ENCODE results near the gene MOBP. TPM values are rescaled to one million over a fixed set of nuclear protein-coding genes. Genes with fewer than 3 reads are reported as not detected.

Gene MOBP
- total and polyA plus RNA-seq, 11 donors = 0.17 TPM; not detected in 10

DNA sequence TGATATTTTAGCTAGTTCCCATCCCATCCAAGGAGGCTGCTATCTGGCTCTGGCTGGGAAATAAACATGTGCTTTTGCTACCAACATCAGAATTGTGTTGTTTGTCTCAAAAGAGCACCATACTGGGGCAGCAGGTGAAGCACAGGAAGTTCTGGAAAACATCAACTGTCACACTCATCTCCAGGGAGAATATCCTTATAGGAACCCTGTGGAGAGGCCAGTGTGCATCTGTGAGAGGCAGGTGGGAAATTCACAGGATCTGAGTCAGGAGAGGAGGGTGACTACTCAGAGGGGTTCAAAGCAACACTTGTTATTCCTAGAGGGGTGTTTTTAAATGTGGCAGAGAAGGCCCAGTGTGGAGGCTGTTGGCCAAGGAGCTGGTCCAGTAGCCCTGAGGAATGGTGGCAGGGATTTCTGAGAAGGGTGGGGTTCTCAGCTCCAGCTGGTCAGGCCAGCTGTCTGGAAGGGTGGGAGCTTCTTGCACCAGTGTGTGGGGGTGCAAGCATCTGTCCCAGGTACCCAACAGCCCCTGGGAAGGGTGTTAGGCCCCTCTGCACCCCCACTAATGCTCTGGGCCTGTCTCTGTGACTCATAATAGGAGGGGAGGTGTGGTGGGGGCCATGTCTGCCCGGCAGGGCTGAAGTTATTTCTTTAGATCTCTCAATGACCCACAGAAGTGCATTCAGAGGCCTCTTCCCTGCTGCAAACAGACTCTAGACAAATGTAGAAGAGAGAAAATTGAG lies 32.3 kb upstream of the MOBP start:
- H3K27ac ChIP-seq = no peak overlapping the region
- 38 to 79% (median 66%) methylated on average over 1 of the region's 1 CpG for WGBS, 4 donors
- intact Hi-C loops (cut with DNase I) = loop anchor here in 1 of 10 donors (10.0 kb wide), 1 partner anchor 1480 kb away; no protein-coding TSS in a partner anchor
- no peaks in the 10 kb centered on the region for H3K36me3 ChIP-seq
- ATAC-seq (no peak), DNase-seq (no peak)
- H3K27me3 ChIP-seq = no peaks in the 10 kb centered on the region
- no peaks in the 10 kb centered on the region for H3K9me3 ChIP-seq
- TF ChIP-seq, protein P1, sequence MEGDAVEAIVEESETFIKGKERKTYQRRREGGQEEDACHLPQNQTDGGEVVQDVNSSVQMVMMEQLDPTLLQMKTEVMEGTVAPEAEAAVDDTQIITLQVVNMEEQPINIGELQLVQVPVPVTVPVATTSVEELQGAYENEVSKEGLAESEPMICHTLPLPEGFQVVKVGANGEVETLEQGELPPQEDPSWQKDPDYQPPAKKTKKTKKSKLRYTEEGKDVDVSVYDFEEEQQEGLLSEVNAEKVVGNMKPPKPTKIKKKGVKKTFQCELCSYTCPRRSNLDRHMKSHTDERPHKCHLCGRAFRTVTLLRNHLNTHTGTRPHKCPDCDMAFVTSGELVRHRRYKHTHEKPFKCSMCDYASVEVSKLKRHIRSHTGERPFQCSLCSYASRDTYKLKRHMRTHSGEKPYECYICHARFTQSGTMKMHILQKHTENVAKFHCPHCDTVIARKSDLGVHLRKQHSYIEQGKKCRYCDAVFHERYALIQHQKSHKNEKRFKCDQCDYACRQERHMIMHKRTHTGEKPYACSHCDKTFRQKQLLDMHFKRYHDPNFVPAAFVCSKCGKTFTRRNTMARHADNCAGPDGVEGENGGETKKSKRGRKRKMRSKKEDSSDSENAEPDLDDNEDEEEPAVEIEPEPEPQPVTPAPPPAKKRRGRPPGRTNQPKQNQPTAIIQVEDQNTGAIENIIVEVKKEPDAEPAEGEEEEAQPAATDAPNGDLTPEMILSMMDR (IDR thresholded peaks at IDR 0.05) = no peak
- no peak for TF ChIP-seq POLR2A (IDR thresholded peaks at IDR 0.05)
- no peak overlapping the region for H3K4me3 ChIP-seq
- peaks cover 0 to 11% (median 5%) of the 10 kb centered on the region in 12 donors for H3K4me1 ChIP-seq

DNA sequence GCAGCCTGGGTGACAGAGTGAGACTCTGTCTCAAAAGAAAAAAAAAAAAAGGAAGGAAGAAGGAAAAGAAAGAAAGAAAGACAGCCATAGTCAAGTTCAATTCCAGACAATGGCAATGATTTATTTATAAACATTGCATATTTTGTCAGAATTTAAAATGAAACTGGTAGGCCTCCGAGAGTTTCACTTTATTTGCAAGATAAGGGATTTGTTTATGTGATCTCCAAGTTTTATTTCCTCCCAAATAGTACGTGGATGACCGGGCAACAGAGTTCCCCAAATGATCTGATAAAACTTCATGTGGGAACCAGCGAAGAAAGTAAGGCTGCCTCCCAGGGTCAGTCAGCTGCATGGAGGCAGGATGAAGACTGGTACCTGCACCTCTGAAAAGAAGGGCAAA lies 28.6 kb upstream of the MOBP start:
- H3K4me3 ChIP-seq = no peak overlapping the region
- H3K9me3 ChIP-seq = no peaks in the 10 kb centered on the region
- H3K4me1 ChIP-seq = peaks cover 0 to 3% (median 0%) of the 10 kb centered on the region in 12 donors
- WGBS, 4 donors = 75 to 85% (median 79%) methylated on average over 4 of the region's 4 CpGs
- H3K36me3 ChIP-seq = no peaks in the 10 kb centered on the region
- DNase-seq (no peak), ATAC-seq (no peak)
- intact Hi-C loops (cut with DNase I) = loop anchor here in 1 of 10 donors (10.0 kb wide), 1 partner anchor 1476 kb away; no protein-coding TSS in a partner anchor
- no peak overlapping the region for H3K27ac ChIP-seq
- H3K27me3 ChIP-seq = no peaks in the 10 kb centered on the region
- TF ChIP-seq, protein P1 (IDR thresholded peaks at IDR 0.05) = no peak
- TF ChIP-seq POLR2A (IDR thresholded peaks at IDR 0.05) = no peak

DNA sequence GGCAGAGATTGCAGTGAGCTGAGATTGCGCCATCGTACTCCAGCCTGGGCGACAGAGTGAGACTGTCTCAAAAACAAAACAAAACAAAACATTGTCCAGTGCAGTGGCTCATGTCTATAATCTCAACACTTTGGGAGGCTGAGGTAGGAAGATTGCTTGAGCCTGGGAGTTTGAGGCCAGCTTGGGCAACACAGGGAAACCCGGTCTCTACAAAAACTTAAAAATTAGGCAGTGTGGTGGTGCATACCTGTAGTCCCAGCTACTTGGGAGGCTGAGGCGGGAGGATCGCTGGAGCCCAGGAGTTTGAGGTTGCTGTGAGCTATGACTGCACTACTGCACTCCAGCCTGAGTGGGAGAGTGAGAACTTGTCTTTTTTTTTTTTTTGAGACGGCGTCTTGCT lies 27.2 kb upstream of the MOBP start:
- no peaks in the 10 kb centered on the region for H3K4me1 ChIP-seq
- intact Hi-C loops (cut with DNase I) = loop anchor here in 2 of 10 donors (10.0 kb wide), 2 partner anchors 54 to 734 kb away; no protein-coding TSS in a partner anchor
- TF ChIP-seq, protein P1 (IDR thresholded peaks at IDR 0.05) = no peak
- TF ChIP-seq POLR2A (IDR thresholded peaks at IDR 0.05) = no peak
- no peak for DNase-seq
- no peak for ATAC-seq
- no peaks in the 10 kb centered on the region for H3K36me3 ChIP-seq
- no peak overlapping the region for H3K27ac ChIP-seq
- H3K4me3 ChIP-seq = no peak overlapping the region
- H3K9me3 ChIP-seq = no peaks in the 10 kb centered on the region
- WGBS, 4 donors = 84 to 94% (median 90%) methylated on average over 8 of the region's 8 CpGs
- no peaks in the 10 kb centered on the region for H3K27me3 ChIP-seq

DNA sequence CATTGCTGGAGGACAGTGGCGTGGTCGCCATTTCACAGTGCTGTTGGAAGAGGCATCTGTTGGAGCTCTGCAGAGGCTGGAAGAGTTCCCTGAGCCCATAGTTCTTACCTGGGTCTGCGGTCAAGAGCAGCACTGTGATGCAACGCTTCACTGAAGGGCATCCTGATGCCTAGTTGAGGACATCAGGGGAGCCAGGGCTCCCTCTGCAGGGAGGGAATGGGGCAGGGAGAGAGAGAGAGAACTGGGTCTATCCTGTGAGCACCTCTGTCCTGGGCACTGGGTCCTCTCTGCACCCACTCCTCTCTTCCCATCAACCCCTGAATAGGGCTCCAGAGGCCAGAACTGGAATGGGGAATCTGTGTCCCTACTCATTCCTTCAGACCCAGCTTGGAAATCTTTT lies 23.9 kb upstream of the MOBP start:
- intact Hi-C loops (cut with DNase I) = loop anchor here in 2 of 10 donors (10.0 kb wide), 2 partner anchors 51 to 731 kb away; no protein-coding TSS in a partner anchor
- Histone ChIP-seq H3K9me3 (no peaks in the 10 kb centered on the region), H3K4me3 (no peak overlapping the region), H3K36me3 (no peaks in the 10 kb centered on the region), H3K4me1 (peaks cover 0 to 7% (median 0%) of the 10 kb centered on the region in 12 donors), H3K27ac (no peak overlapping the region), H3K27me3 (no peaks in the 10 kb centered on the region)
- DNase-seq (no peak), ATAC-seq (no peak)
- WGBS, 4 donors = 74 to 92% (median 80%) methylated on average over 4 of the region's 4 CpGs
- TF ChIP-seq, protein P1 (IDR thresholded peaks at IDR 0.05) = no peak
- TF ChIP-seq POLR2A (IDR thresholded peaks at IDR 0.05) = no peak

Data from heart left ventricle (tissue), 16 donors.